ENCODE data around the gene ZNF416.
A peak's percentile ranks its signal among the peaks of the same experiment; 100 is the strongest.

The ZNF416 gene

GRCh38 chr19:57576661-57577060, 2.0 kb downstream of the ZNF416 start:
- TF ChIP-seq, protein P1, sequence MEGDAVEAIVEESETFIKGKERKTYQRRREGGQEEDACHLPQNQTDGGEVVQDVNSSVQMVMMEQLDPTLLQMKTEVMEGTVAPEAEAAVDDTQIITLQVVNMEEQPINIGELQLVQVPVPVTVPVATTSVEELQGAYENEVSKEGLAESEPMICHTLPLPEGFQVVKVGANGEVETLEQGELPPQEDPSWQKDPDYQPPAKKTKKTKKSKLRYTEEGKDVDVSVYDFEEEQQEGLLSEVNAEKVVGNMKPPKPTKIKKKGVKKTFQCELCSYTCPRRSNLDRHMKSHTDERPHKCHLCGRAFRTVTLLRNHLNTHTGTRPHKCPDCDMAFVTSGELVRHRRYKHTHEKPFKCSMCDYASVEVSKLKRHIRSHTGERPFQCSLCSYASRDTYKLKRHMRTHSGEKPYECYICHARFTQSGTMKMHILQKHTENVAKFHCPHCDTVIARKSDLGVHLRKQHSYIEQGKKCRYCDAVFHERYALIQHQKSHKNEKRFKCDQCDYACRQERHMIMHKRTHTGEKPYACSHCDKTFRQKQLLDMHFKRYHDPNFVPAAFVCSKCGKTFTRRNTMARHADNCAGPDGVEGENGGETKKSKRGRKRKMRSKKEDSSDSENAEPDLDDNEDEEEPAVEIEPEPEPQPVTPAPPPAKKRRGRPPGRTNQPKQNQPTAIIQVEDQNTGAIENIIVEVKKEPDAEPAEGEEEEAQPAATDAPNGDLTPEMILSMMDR (conservative IDR thresholded peaks at IDR 0.05; ENCODE audit: low read length) = no peak
- no peak overlapping the region for H3K4me3 ChIP-seq (ENCODE audit: low read length)
- no peak for DNase-seq (ENCODE audit: low read depth)

DNA sequence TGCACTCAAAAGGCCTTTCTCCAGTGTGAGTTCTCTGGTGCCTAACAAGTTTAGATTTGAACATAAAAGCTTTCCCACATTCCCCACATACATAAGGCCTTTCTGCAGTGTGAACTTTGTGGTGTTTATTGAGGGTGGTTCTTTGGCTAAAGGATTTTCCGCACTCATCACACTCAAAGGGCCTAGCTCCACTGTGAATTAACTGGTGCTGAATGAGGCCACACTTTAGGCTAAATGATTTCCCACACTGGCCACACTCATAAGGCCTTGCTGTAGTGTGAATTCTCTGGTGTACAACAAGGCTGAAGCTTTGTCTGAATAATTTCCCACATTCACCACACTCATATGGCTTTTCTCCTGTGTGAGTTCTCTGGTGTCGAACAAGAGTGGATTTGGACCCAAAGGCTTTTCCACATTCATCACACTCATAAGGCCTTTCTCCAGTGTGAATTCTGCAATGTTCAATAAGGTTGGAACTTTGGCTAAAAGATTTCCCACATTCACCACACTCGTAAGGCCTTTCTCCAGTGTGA, 6.2 kb downstream of the ZNF416 start:
- TF ChIP-seq, protein P1 (conservative IDR thresholded peaks at IDR 0.05; ENCODE audit: low read length) = no peak
- no peak overlapping the region for H3K4me3 ChIP-seq (ENCODE audit: low read length)
- DNase-seq (ENCODE audit: low read depth) = no peak

DNA sequence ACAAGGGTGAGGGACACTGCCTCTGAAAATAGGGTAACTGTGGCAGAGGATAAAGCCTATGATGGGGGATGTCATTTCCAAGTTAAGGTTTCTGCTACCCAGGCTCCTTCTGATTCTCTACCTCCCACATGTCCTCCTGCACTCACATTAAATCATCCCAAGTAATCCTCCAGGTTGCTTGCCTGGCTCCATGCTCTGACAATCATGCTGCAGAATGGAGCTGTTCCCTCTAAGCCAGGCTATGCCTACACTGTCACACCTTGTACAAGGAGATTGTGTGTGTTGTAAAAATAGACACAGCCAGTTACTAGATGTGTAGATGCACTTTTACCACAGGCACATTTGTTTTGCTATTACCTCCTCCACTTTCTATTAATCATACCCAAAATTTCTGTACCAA, 8.0 kb downstream of the ZNF416 start:
- H3K4me3 ChIP-seq (ENCODE audit: low read length) = no peak overlapping the region
- TF ChIP-seq, protein P1 (conservative IDR thresholded peaks at IDR 0.05; ENCODE audit: low read length) = no peak
- no peak for DNase-seq (ENCODE audit: low read depth)

DNA sequence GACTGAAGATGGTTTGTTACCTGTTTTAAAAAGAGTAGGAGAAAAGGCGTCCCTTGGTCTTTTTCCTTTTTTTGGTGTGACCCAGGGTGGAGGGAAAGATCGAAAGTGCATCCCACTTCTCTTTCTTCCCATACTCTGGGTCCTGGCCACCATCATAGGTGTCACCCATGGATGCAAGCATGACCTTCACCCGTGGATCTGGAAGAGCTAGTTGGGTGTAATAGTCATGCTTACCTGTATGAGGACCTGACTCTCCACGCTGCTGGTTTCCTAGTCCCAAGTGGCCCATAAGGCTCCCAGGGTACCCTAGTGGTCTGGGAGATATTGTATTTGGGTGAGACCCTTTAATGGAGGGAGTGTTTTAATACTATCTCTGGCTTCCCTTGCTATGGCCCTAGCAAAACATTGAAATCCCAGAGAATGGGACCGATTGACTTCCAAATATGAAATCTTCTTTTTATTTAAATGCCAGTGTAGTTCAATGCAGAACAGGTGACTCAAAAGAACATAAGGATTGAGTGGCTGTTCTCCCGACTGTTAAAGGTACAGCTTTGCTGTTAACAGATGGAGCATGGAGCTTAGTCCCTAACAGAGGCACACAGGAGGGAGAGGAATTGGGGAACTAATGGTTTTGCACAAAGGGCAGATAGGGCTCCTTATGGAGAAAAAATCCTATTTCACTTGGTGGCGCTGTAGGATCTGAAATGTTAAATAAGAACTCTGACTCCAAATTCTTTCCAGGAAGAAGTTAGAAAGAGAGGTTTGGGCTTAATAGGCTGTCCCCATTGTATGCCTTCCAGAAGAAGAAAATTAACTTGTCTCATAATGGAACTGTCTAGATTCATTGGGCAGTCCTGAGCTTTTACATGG, 12.1 kb downstream of the ZNF416 start:
- DNase-seq (ENCODE audit: low read depth) = peak; percentile 27
- TF ChIP-seq, protein P1 (conservative IDR thresholded peaks at IDR 0.05; ENCODE audit: low read length) = no peak
- H3K4me3 ChIP-seq (ENCODE audit: low read length) = no peak overlapping the region

DNA sequence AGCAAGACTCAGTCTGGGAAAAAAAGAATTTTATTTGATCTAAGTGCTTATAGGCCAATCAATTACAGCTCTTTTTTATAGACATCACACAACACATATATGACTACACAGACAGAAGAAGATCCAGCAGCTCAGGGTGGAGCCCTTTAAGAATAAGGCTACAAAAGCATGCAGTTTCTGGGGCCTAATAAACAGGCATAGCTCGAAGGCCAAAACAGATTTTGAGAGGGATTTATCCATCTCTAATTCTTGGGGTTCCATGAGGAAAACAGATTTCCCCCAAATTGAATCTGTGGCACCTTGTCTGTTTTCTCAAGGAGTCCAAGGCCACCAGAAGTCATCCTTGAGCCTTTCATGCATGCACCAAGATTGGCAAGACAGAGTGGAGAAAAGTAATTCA, 15.2 kb downstream of the ZNF416 start:
- TF ChIP-seq, protein P1 (conservative IDR thresholded peaks at IDR 0.05; ENCODE audit: low read length) = no peak
- H3K4me3 ChIP-seq (ENCODE audit: low read length) = no peak overlapping the region
- no peak for DNase-seq (ENCODE audit: low read depth)

- TF ChIP-seq, protein P1 (conservative IDR thresholded peaks at IDR 0.05; ENCODE audit: low read length) = no peak
- DNase-seq (ENCODE audit: low read depth) = peak; percentile 78
- H3K4me3 ChIP-seq (ENCODE audit: low read length) = peak overlapping the region; percentile 93
These were observed 18.6 kb downstream of the ZNF416 start for GRCh38 chr19:57560049-57560491.
